T follicular helper cell (primary cell): Measurements from ENCODE around the gene TGIF1.
"Not testable (repeated sequence)": the region's sequence is repeated elsewhere in the genome, so short reads cannot be mapped to it uniquely, and the experiment has no call there.

ENCODE experiments used
- DNase-seq: peaks from one replicate; pipeline ENCODE4 v3.0.0-alpha.2; 2020; ENCODE audit warnings: low read depth
- total RNA-seq, 2 experiments: gene quantifications; one replicate each; lab custom pipeline; 2026; lab: John Stamatoyannopoulos, UW

Gene TGIF1
- 91.9 to 93.6 reads per million in 2 experiments for total RNA-seq

- peak; percentile 76 for DNase-seq
These were observed at the start of gene TGIF1 for GRCh38 chr18:3450012-3450798. Gene TGIF1, plus strand, starts transcription at chr18:3450172. Its CDS starts 318 bp downstream, at chr18:3450490.

- DNase-seq = no peak
These were observed 49.2 kb upstream of the TGIF1 start for GRCh38 chr18:3400567-3401296.

- no peak for DNase-seq
These were observed 48.0 kb upstream of the TGIF1 start for GRCh38 chr18:3401669-3402620.

- no peak for DNase-seq
These were observed 47.0 kb upstream of the TGIF1 start for GRCh38 chr18:3402982-3403451.

- no peak for DNase-seq
These were observed 44.3 kb upstream of the TGIF1 start for GRCh38 chr18:3405713-3406112.

GRCh38 chr18:3408107-3408506, 41.9 kb upstream of the TGIF1 start:
- no peak for DNase-seq

- DNase-seq = no peak
These were observed 40.2 kb upstream of the TGIF1 start for GRCh38 chr18:3409811-3410210.

GRCh38 chr18:3410273-3410672, 39.7 kb upstream of the TGIF1 start:
- DNase-seq = no peak

- not testable (repeated sequence) for DNase-seq
These were observed 39.1 kb upstream of the TGIF1 start for GRCh38 chr18:3410876-3411275.

- DNase-seq = no peak
These were observed 38.6 kb upstream of the TGIF1 start for GRCh38 chr18:3411327-3411726.

- no peak for DNase-seq
These were observed 38.1 kb upstream of the TGIF1 start for GRCh38 chr18:3411854-3412268.

- DNase-seq = not testable (repeated sequence)
These were observed 37.4 kb upstream of the TGIF1 start for GRCh38 chr18:3412528-3412927.

GRCh38 chr18:3415110-3415509, 34.9 kb upstream of the TGIF1 start:
- DNase-seq = no peak

GRCh38 chr18:3418083-3418482, 31.9 kb upstream of the TGIF1 start:
- no peak for DNase-seq

- no peak for DNase-seq
These were observed 29.1 kb upstream of the TGIF1 start for GRCh38 chr18:3420919-3421279.

- no peak for DNase-seq
These were observed 27.1 kb upstream of the TGIF1 start for GRCh38 chr18:3422905-3423304.

- DNase-seq = no peak
These were observed 25.6 kb upstream of the TGIF1 start for GRCh38 chr18:3424280-3424890.

GRCh38 chr18:3425030-3425429, 24.9 kb upstream of the TGIF1 start:
- DNase-seq = no peak

- no peak for DNase-seq
These were observed 24.5 kb upstream of the TGIF1 start for GRCh38 chr18:3425446-3425845.

GRCh38 chr18:3426074-3426473, 23.9 kb upstream of the TGIF1 start:
- no peak for DNase-seq

GRCh38 chr18:3427944-3428343, 22.0 kb upstream of the TGIF1 start:
- no peak for DNase-seq

- no peak for DNase-seq
These were observed 20.9 kb upstream of the TGIF1 start for GRCh38 chr18:3429121-3429520.
